Measurements from ENCODE around the gene SLC24A1. TPM values are rescaled to one million over a fixed set of nuclear protein-coding genes. Genes with fewer than 3 reads are reported as not detected.

SLC24A1 gene
- total RNA-seq, 6 experiments from 2014 or later: 7.4 to 14.6 (median 11.7) TPM

- H3K4me3 Mint-ChIP-seq: no peak overlapping the region
- no peaks in the 10 kb centered on the region for H3K9me3 Mint-ChIP-seq
- no peak overlapping the region for H3K27ac Mint-ChIP-seq
- H3K27me3 Mint-ChIP-seq (ENCODE audit: insufficient read depth): no peaks in the 10 kb centered on the region
- no peaks in the 10 kb centered on the region for H3K4me1 Mint-ChIP-seq (ENCODE audit: low read depth)
- H3K36me3 Mint-ChIP-seq (ENCODE audit: low read depth): peaks cover 37% of the 10 kb centered on the region
- no peak for TF ChIP-seq CTCF (IDR thresholded peaks at IDR 0.05)
- DNase-seq: no peak
Observed at GRCh38 chr15:65690778-65691177, 69.0 kb downstream of the SLC24A1 start.

- H3K4me1 Mint-ChIP-seq (ENCODE audit: low read depth): no peaks in the 10 kb centered on the region
- no peak for DNase-seq
- peaks cover 12% of the 10 kb centered on the region; the same call in 1 of the 2 replicates for H3K36me3 Mint-ChIP-seq (ENCODE audit: low read depth)
- no peak for TF ChIP-seq CTCF (IDR thresholded peaks at IDR 0.05)
- H3K9me3 Mint-ChIP-seq: no peaks in the 10 kb centered on the region
- H3K4me3 Mint-ChIP-seq: no peak overlapping the region
- H3K27ac Mint-ChIP-seq: no peak overlapping the region
- H3K27me3 Mint-ChIP-seq (ENCODE audit: insufficient read depth): no peaks in the 10 kb centered on the region
Observed at GRCh38 chr15:65695081-65695480, 73.3 kb downstream of the SLC24A1 start.

Other genes with a start within 250 kb of the SLC24A1 start
- not detected for gene IGDCC3, start 243.9 kb upstream of the SLC24A1 start, total RNA-seq (2021; fragmentation: NEBNext Ultra II Directional; extraction: Animal tissue kit (Norgen Biotek cat#: 25700))
- gene IGDCC4, start 199.0 kb upstream of the SLC24A1 start, total RNA-seq (2021; fragmentation: NEBNext Ultra II Directional; extraction: Animal tissue kit (Norgen Biotek cat#: 25700)): under 1 TPM; 0.07 to 0.72 (median 0.55) TPM
- 10 to 100 TPM; 24.9 to 34.9 (median 30.9) TPM for gene DPP8, start 104.2 kb upstream of the SLC24A1 start, total RNA-seq (2021; fragmentation: NEBNext Ultra II Directional; extraction: Animal tissue kit (Norgen Biotek cat#: 25700))
- 10 to 100 TPM; 58.7 to 71.1 (median 65.7) TPM for gene HACD3, start 91.5 kb upstream of the SLC24A1 start, total RNA-seq (2021; fragmentation: NEBNext Ultra II Directional; extraction: Animal tissue kit (Norgen Biotek cat#: 25700))
- 10 to 100 TPM; 27.8 to 35.0 (median 31.0) TPM for gene INTS14, start 10.8 kb upstream of the SLC24A1 start, total RNA-seq (2021; fragmentation: NEBNext Ultra II Directional; extraction: Animal tissue kit (Norgen Biotek cat#: 25700))
- gene DENND4A, start 170.4 kb downstream of the SLC24A1 start, total RNA-seq (2021; fragmentation: NEBNext Ultra II Directional; extraction: Animal tissue kit (Norgen Biotek cat#: 25700)): 10 to 100 TPM; 15.8 to 19.4 (median 17.1) TPM
- 100 to 1,000 TPM; 193 to 236 (median 223) TPM for gene RAB11A, start 247.6 kb downstream of the SLC24A1 start, total RNA-seq (2021; fragmentation: NEBNext Ultra II Directional; extraction: Animal tissue kit (Norgen Biotek cat#: 25700))